Lung (tissue), 12 donors: Measurements from ENCODE around the gene SNX5. TPM values are rescaled to one million over a fixed set of nuclear protein-coding genes. Genes with fewer than 3 reads are reported as not detected.
"Not testable (repeated sequence)": the region's sequence is repeated elsewhere in the genome, so short reads cannot be mapped to it uniquely, and the experiment has no call there.

Experiments used
- ATAC-seq: fragments of 200-7000 bp; cut with Tn5 transposase; one replicate; pipeline ENCODE4 v1.9.1; 2020; ENCODE audit warnings: moderate number of reproducible peaks; ENCODE audit not compliant: insufficient read depth, low FRiP score
- DNase-seq, 3 donors: peaks; one replicate each; pipeline ENCODE4 v3.0.0-alpha.2; 2013 to 2017
- H3K27ac ChIP-seq, 2 donors: one replicate each; pipeline ENCODE4 v1.5.1; 2013; ENCODE audit warnings: mild to moderate bottlenecking in 2 of 2, moderate library complexity in 2 of 2, control low read depth in 1 of 2, inconsistent platforms in 1 of 2, low read depth in 1 of 2, low read length in 1 of 2
- H3K27me3 ChIP-seq, 3 donors: one replicate each; pipeline ENCODE4 v1.5.1; 2013; ENCODE audit warnings: low read length in 2 of 3; ENCODE audit not compliant: control insufficient read depth in 3 of 3, insufficient read depth in 3 of 3
- H3K36me3 ChIP-seq, 4 donors: one replicate each; pipeline ENCODE4 v1.5.1; 2013; ENCODE audit warnings: low read length in 4 of 4, mild to moderate bottlenecking in 1 of 4, moderate library complexity in 1 of 4; ENCODE audit not compliant: control insufficient read depth in 4 of 4, insufficient read depth in 4 of 4
- H3K4me1 ChIP-seq, 5 donors: one replicate each; pipeline ENCODE4 v1.5.1; 2013; ENCODE audit warnings: low read length in 5 of 5, mild to moderate bottlenecking in 2 of 5, moderate library complexity in 1 of 5; ENCODE audit not compliant: control insufficient read depth in 5 of 5, insufficient read depth in 5 of 5
- H3K4me3 ChIP-seq: one replicate; pipeline ENCODE4 v1.5.1; 2013; ENCODE audit warnings: mild to moderate bottlenecking, control low read depth, moderate library complexity
- H3K9ac ChIP-seq, 2 donors: one replicate each; pipeline ENCODE4 v1.5.1; 2013; ENCODE audit warnings: low read length in 2 of 2, control low read depth in 1 of 2; ENCODE audit not compliant: insufficient read depth in 1 of 2
- H3K9me3 ChIP-seq, 4 donors: one replicate each; pipeline ENCODE4 v1.5.1; 2013; ENCODE audit warnings: low read length in 3 of 4, mild to moderate bottlenecking in 1 of 4, moderate library complexity in 1 of 4; ENCODE audit not compliant: control insufficient read depth in 4 of 4, insufficient read depth in 3 of 4
- CTCF ChIP-seq: IDR thresholded peaks from 2 replicates; pipeline ENCODE4 v1.5.1; 2012; ENCODE audit warnings: mild to moderate bottlenecking; ENCODE audit errors: control extremely low read depth, extremely low read depth
- WGBS, 2 donors: extraction: QIAGEN DNeasy Blood & Tissue Kit; methylation state at CpG; one replicate each; pipeline ENCODE4 v1.1.7; 2013; 5-methylcytosine and 5-hydroxymethylcytosine counted together
- polyA plus RNA-seq, 2 donors: library from polyadenylated mRNA; stranded (reverse); fragments of 200-250 nt; gene quantifications; one replicate each; pipeline ENCODE4 v1.2.1, GENCODE V29; 2013
- total RNA-seq, 2 donors: library from RNA; depleted of rRNA in 1 of 2; stranded (reverse); fragments of >200 nt in 1 of 2; gene quantifications; one replicate each; pipeline ENCODE4 v1.2.1, GENCODE V29; 2014 to 2021
- donor health status: control.
- donor health status: control.
- donor health status: Bipolar disorder and iron deficiency.
- donor health status: healthy.
- donor health status: DM: yes; HTN: yes; CAD: no.

SNX5 gene
- total and polyA plus RNA-seq, 4 donors = 66.6 to 194 (median 86.7) TPM

DNA sequence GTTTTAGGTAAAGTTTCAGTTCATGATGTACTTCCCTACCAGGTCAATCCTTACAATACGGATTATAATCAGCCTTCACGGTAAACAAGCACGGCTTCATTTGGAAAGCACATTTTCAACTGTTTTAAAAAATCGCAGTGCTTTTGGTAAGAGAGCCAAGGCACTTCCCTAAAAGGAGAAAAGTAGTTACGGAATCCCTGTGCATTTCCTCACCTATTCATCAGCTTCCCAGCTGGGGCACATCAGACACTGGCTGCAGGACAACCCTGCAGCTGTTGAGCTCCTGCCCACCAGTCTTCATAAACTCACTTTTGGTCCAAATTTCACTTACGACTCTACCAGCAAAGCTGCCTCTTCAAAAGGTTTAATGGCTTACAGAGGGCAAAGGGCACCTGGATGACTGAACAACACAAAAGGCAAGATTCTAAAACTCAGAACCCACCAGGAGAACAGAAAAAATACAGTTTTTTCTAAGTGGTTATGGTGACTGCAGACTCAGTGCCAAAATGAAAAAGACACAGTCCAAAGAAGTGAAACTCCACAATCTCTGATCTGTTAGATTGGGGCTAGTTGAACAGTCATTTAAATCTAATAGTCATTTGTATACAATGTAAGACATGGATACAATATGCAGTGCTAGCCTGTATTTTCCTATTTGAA lies 7.5 kb downstream of the SNX5 start:
- 29 to 50% methylated on average over 6 of the region's 6 CpGs for WGBS, 2 donors
- ATAC-seq (no peak), DNase-seq (peak; percentile 63 to 75 (median 65))
- H3K27me3 ChIP-seq = no peaks in the 10 kb centered on the region
- H3K27ac ChIP-seq = peak overlapping the region in 1 of 2 donors; percentile 55
- H3K9me3 ChIP-seq = no peaks in the 10 kb centered on the region
- peaks cover 0 to 8% (median 5%) of the 10 kb centered on the region in 4 donors for H3K36me3 ChIP-seq
- H3K4me1 ChIP-seq = peaks cover 20 to 77% (median 54%) of the 10 kb centered on the region in 5 donors
- no peak for TF ChIP-seq CTCF
- peak overlapping the region in 1 of 2 donors; percentile 74 for H3K9ac ChIP-seq
- no peak overlapping the region for H3K4me3 ChIP-seq

- H3K36me3 ChIP-seq, H3K27me3 ChIP-seq, H3K4me3 ChIP-seq, DNase-seq, ATAC-seq, H3K9me3 ChIP-seq: not testable (repeated sequence)
- 86 to 92% methylated on average over 16 of the region's 16 CpGs for WGBS, 2 donors
- H3K4me1 ChIP-seq = peaks cover 20 to 75% (median 59%) of the 10 kb centered on the region in 5 donors
- H3K9ac ChIP-seq = peak overlapping the region in 1 of 2 donors; percentile 74
- H3K27ac ChIP-seq = peak overlapping the region in 1 of 2 donors; percentile 70
Measured at GRCh38 chr20:17960400-17960885, 8.2 kb downstream of the SNX5 start.

GRCh38 chr20:17959257-17959627 lies 9.4 kb downstream of the SNX5 start:
- peak overlapping the region in 1 of 2 donors; percentile 56 for H3K9ac ChIP-seq
- H3K4me3 ChIP-seq = no peak overlapping the region
- TF ChIP-seq CTCF = no peak
- no peaks in the 10 kb centered on the region for H3K27me3 ChIP-seq
- ATAC-seq = no peak
- no peaks in the 10 kb centered on the region for H3K9me3 ChIP-seq
- H3K36me3 ChIP-seq = peaks cover 5 to 15% (median 10%) of the 10 kb centered on the region in 4 donors
- WGBS, 2 donors = 60% methylated on average over 5 of the region's 5 CpGs
- peak overlapping the region; percentile 26 to 58 for H3K27ac ChIP-seq
- no peak for DNase-seq
- H3K4me1 ChIP-seq = peaks cover 19 to 65% (median 47%) of the 10 kb centered on the region in 5 donors

- H3K4me1 ChIP-seq = peaks cover 19 to 63% (median 44%) of the 10 kb centered on the region in 5 donors
- ATAC-seq = no peak
- 30 to 34% methylated on average over 5 of the region's 5 CpGs for WGBS, 2 donors
Measured at GRCh38 chr20:17958373-17959256, 10.0 kb downstream of the SNX5 start.

More at GRCh38 chr20:17958373-17959256, 10.0 kb downstream of the SNX5 start:
- H3K36me3 ChIP-seq = peaks cover 11 to 20% (median 12%) of the 10 kb centered on the region in 4 donors
- H3K9me3 ChIP-seq = no peaks in the 10 kb centered on the region
- H3K4me3 ChIP-seq = no peak overlapping the region
- peak overlapping the region; percentile 26 to 58 for H3K27ac ChIP-seq
- no peak for TF ChIP-seq CTCF
- peak in 2 of 3 donors; percentile 70 to 79 for DNase-seq
- no peaks in the 10 kb centered on the region for H3K27me3 ChIP-seq
- peak overlapping the region in 1 of 2 donors; percentile 42 for H3K9ac ChIP-seq
